Tibial nerve (tissue), 4 donors: ENCODE results near the gene UBE3D.

ENCODE experiments used
- EP300 ChIP-seq, 2 donors: sonication (generic); formaldehyde crosslinking; IDR thresholded peaks; one replicate each; pipeline ENCODE4 v1.6.1; 2017; ENCODE audit warnings: antibody characterized with exemption in 2 of 2, mild to moderate bottlenecking in 1 of 2
- POLR2A ChIP-seq, 2 donors: fragments of 450-650 bp; IDR thresholded peaks; one replicate each; pipeline ENCODE4 v1.6.1; 2017; ENCODE audit warnings: antibody characterized with exemption in 2 of 2, mild to moderate bottlenecking in 2 of 2, moderate library complexity in 2 of 2
- TF ChIP-seq, protein P1 (sequence below), 5 experiments: fragments of 200-600 bp in 3 of 5; fragments of 450-650 bp in 2 of 5; sonication (generic) in 3 of 5; IDR thresholded peaks; one replicate each; pipeline ENCODE4 v1.5.1; 2016 to 2019; ENCODE audit warnings: antibody characterized with exemption in 5 of 5, mild to moderate bottlenecking in 3 of 5, moderate library complexity in 2 of 5

DNA sequence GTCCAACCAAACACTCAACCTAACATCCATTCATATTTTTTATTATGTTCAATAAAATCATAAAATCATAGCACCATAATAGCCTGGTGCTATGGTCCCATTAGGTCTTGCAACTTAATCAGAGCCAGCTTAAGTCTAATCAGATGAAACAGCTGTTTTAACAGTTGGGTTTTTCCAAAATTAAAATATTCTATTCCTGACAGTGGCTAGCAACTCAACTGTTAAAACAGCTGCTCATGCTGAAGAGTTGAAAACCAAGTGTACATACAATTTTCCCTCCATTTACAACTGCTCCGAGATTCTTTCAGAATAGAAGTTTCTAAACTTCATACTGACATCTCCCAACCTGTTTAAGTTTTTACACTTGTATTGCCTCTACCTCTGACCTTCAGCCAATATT, 89.5 kb downstream of the UBE3D start:
- TF ChIP-seq EP300 (IDR thresholded peaks at IDR 0.05) (no peak), POLR2A (IDR thresholded peaks at IDR 0.05) (no peak)
- TF ChIP-seq, protein P1, sequence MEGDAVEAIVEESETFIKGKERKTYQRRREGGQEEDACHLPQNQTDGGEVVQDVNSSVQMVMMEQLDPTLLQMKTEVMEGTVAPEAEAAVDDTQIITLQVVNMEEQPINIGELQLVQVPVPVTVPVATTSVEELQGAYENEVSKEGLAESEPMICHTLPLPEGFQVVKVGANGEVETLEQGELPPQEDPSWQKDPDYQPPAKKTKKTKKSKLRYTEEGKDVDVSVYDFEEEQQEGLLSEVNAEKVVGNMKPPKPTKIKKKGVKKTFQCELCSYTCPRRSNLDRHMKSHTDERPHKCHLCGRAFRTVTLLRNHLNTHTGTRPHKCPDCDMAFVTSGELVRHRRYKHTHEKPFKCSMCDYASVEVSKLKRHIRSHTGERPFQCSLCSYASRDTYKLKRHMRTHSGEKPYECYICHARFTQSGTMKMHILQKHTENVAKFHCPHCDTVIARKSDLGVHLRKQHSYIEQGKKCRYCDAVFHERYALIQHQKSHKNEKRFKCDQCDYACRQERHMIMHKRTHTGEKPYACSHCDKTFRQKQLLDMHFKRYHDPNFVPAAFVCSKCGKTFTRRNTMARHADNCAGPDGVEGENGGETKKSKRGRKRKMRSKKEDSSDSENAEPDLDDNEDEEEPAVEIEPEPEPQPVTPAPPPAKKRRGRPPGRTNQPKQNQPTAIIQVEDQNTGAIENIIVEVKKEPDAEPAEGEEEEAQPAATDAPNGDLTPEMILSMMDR (IDR thresholded peaks at IDR 0.05), result no peak
